ENCODE data around the gene SLC23A2. TPM values are rescaled to one million over a fixed set of nuclear protein-coding genes. Genes with fewer than 3 reads are reported as not detected.
"Not testable (repeated sequence)": the region's sequence is repeated elsewhere in the genome, so short reads cannot be mapped to it uniquely, and the experiment has no call there.

Gene SLC23A2
- total and polyA plus RNA-seq, 2 donors: 5.7 to 8.6 TPM

DNA sequence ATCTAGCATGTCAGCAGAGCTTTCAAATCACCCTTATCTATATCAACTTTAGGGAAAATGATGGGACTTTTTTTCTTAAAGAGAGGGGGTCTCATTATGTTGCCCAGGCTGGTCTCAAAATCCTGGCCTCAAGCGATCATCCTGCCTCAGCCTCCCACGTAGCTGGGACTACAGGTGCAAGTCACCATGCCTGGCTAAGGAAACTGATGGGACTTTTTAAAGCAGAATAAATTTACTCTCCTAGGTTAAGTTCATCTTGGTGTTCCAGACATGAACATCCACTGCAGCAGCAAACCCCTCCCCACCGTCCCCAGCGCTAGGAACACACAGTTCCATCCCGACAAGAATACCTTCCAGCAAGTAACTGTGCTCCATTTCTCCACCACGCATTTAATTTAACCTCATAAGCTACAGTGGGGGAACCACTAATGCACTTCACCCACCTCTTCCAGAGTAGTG lies 64.9 kb downstream of the SLC23A2 start:
- Histone ChIP-seq H3K4me1 (ENCODE audit: control insufficient read depth in 2 of 2, insufficient read depth in 2 of 2, low read length in 2 of 2) (no peaks in the 10 kb centered on the region), H3K9me3 (ENCODE audit: control insufficient read depth in 2 of 2, insufficient read depth in 1 of 2, low read length in 1 of 2) (no peaks in the 10 kb centered on the region), H3K27me3 (ENCODE audit: control insufficient read depth in 2 of 2, insufficient read depth in 1 of 2, low read length in 1 of 2) (no peaks in the 10 kb centered on the region), H3K36me3 (ENCODE audit: control insufficient read depth in 2 of 2, insufficient read depth in 2 of 2, low read length in 1 of 2) (peaks cover 6 to 7% of the 10 kb centered on the region in 2 donors), H3K4me3 (ENCODE audit: low read length in 2 of 2) (no peak overlapping the region), H3K27ac (ENCODE audit: low read depth in 1 of 2, low read length in 1 of 2) (no peak overlapping the region)
- no peak for DNase-seq (ENCODE audit: low read depth in 6 of 9, low spot score in 9 of 9)
- over 99% methylated on average over 6 of the region's 6 CpGs for WGBS

GRCh38 chr20:4932061-4932460 lies 69.2 kb downstream of the SLC23A2 start:
- DNase-seq (ENCODE audit: low read depth in 6 of 9, low spot score in 9 of 9): no peak
- Histone ChIP-seq H3K9me3 (ENCODE audit: control insufficient read depth in 2 of 2, insufficient read depth in 1 of 2, low read length in 1 of 2) (no peaks in the 10 kb centered on the region), H3K4me3 (ENCODE audit: low read length in 2 of 2) (no peak overlapping the region), H3K4me1 (ENCODE audit: control insufficient read depth in 2 of 2, insufficient read depth in 2 of 2, low read length in 2 of 2) (no peaks in the 10 kb centered on the region), H3K27me3 (ENCODE audit: control insufficient read depth in 2 of 2, insufficient read depth in 1 of 2, low read length in 1 of 2) (no peaks in the 10 kb centered on the region), H3K27ac (ENCODE audit: low read depth in 1 of 2, low read length in 1 of 2) (no peak overlapping the region), H3K36me3 (ENCODE audit: control insufficient read depth in 2 of 2, insufficient read depth in 2 of 2, low read length in 1 of 2) (peaks cover 11 to 19% of the 10 kb centered on the region in 2 donors)
- 95% methylated on average over 2 of the region's 2 CpGs for WGBS

- WGBS: 97% methylated on average over 5 of the region's 5 CpGs
- H3K27me3 ChIP-seq (ENCODE audit: control insufficient read depth in 2 of 2, insufficient read depth in 1 of 2, low read length in 1 of 2): no peaks in the 10 kb centered on the region
- peaks cover 11 to 17% of the 10 kb centered on the region in 2 donors for H3K36me3 ChIP-seq (ENCODE audit: control insufficient read depth in 2 of 2, insufficient read depth in 2 of 2, low read length in 1 of 2)
- no peak for DNase-seq (ENCODE audit: low read depth in 6 of 9, low spot score in 9 of 9)
- no peak overlapping the region for H3K4me3 ChIP-seq (ENCODE audit: low read length in 2 of 2)
- H3K27ac ChIP-seq (ENCODE audit: low read depth in 1 of 2, low read length in 1 of 2): no peak overlapping the region
- no peaks in the 10 kb centered on the region for H3K4me1 ChIP-seq (ENCODE audit: control insufficient read depth in 2 of 2, insufficient read depth in 2 of 2, low read length in 2 of 2)
- H3K9me3 ChIP-seq (ENCODE audit: control insufficient read depth in 2 of 2, insufficient read depth in 1 of 2, low read length in 1 of 2): no peaks in the 10 kb centered on the region
Measured at GRCh38 chr20:4929686-4930397, 71.5 kb downstream of the SLC23A2 start.

GRCh38 chr20:4926531-4927156 lies 74.7 kb downstream of the SLC23A2 start:
- no peak for DNase-seq (ENCODE audit: low read depth in 6 of 9, low spot score in 9 of 9)
- H3K9me3 ChIP-seq (ENCODE audit: control insufficient read depth in 2 of 2, insufficient read depth in 1 of 2, low read length in 1 of 2): no peaks in the 10 kb centered on the region
- H3K36me3 ChIP-seq (ENCODE audit: control insufficient read depth in 2 of 2, insufficient read depth in 2 of 2, low read length in 1 of 2): peaks cover 7 to 14% of the 10 kb centered on the region in 2 donors
- H3K27me3 ChIP-seq (ENCODE audit: control insufficient read depth in 2 of 2, insufficient read depth in 1 of 2, low read length in 1 of 2): no peaks in the 10 kb centered on the region
- no peak overlapping the region for H3K27ac ChIP-seq (ENCODE audit: low read depth in 1 of 2, low read length in 1 of 2)
- WGBS: 87% methylated on average over 6 of the region's 6 CpGs
- H3K4me1 ChIP-seq (ENCODE audit: control insufficient read depth in 2 of 2, insufficient read depth in 2 of 2, low read length in 2 of 2): no peaks in the 10 kb centered on the region
- no peak overlapping the region for H3K4me3 ChIP-seq (ENCODE audit: low read length in 2 of 2)

- H3K9me3 ChIP-seq (ENCODE audit: control insufficient read depth in 2 of 2, insufficient read depth in 1 of 2, low read length in 1 of 2): no peaks in the 10 kb centered on the region
- 82% methylated on average over 15 of the region's 15 CpGs for WGBS
- no peaks in the 10 kb centered on the region for H3K4me1 ChIP-seq (ENCODE audit: control insufficient read depth in 2 of 2, insufficient read depth in 2 of 2, low read length in 2 of 2)
- H3K36me3 ChIP-seq (ENCODE audit: control insufficient read depth in 2 of 2, insufficient read depth in 2 of 2, low read length in 1 of 2): peaks cover under 1 to 8% of the 10 kb centered on the region in 2 donors
- H3K27me3 ChIP-seq (ENCODE audit: control insufficient read depth in 2 of 2, insufficient read depth in 1 of 2, low read length in 1 of 2): no peaks in the 10 kb centered on the region
- H3K4me3 ChIP-seq (ENCODE audit: low read length in 2 of 2): no peak overlapping the region
- DNase-seq (ENCODE audit: low read depth in 6 of 9, low spot score in 9 of 9): no peak
- no peak overlapping the region for H3K27ac ChIP-seq (ENCODE audit: low read depth in 1 of 2, low read length in 1 of 2)
Measured at GRCh38 chr20:4925842-4926530, 75.3 kb downstream of the SLC23A2 start.

- WGBS: 100% methylated on average over 2 of the region's 2 CpGs
Measured at GRCh38 chr20:4924446-4924845, 76.9 kb downstream of the SLC23A2 start.

GRCh38 chr20:4924032-4924431 lies 77.3 kb downstream of the SLC23A2 start:
- DNase-seq (ENCODE audit: low read depth in 6 of 9, low spot score in 9 of 9): no peak
- H3K36me3 ChIP-seq (ENCODE audit: control insufficient read depth in 2 of 2, insufficient read depth in 2 of 2, low read length in 1 of 2): peaks cover 0 to 9% of the 10 kb centered on the region in 2 donors
- H3K4me3 ChIP-seq (ENCODE audit: low read length in 2 of 2): no peak overlapping the region
- H3K27me3 ChIP-seq (ENCODE audit: control insufficient read depth in 2 of 2, insufficient read depth in 1 of 2, low read length in 1 of 2): no peaks in the 10 kb centered on the region
- H3K4me1 ChIP-seq (ENCODE audit: control insufficient read depth in 2 of 2, insufficient read depth in 2 of 2, low read length in 2 of 2): no peaks in the 10 kb centered on the region
- WGBS: over 99% methylated on average over 6 of the region's 6 CpGs
- no peak overlapping the region for H3K27ac ChIP-seq (ENCODE audit: low read depth in 1 of 2, low read length in 1 of 2)
- no peaks in the 10 kb centered on the region for H3K9me3 ChIP-seq (ENCODE audit: control insufficient read depth in 2 of 2, insufficient read depth in 1 of 2, low read length in 1 of 2)

More at GRCh38 chr20:4924446-4924845, 76.9 kb downstream of the SLC23A2 start:
- no peaks in the 10 kb centered on the region for H3K27me3 ChIP-seq (ENCODE audit: control insufficient read depth in 2 of 2, insufficient read depth in 1 of 2, low read length in 1 of 2)
- H3K4me3 ChIP-seq (ENCODE audit: low read length in 2 of 2): no peak overlapping the region
- H3K9me3 ChIP-seq (ENCODE audit: control insufficient read depth in 2 of 2, insufficient read depth in 1 of 2, low read length in 1 of 2): no peaks in the 10 kb centered on the region
- H3K4me1 ChIP-seq (ENCODE audit: control insufficient read depth in 2 of 2, insufficient read depth in 2 of 2, low read length in 2 of 2): no peaks in the 10 kb centered on the region
- H3K27ac ChIP-seq (ENCODE audit: low read depth in 1 of 2, low read length in 1 of 2): no peak overlapping the region
- peaks cover 0 to 6% of the 10 kb centered on the region in 2 donors for H3K36me3 ChIP-seq (ENCODE audit: control insufficient read depth in 2 of 2, insufficient read depth in 2 of 2, low read length in 1 of 2)
- no peak for DNase-seq (ENCODE audit: low read depth in 6 of 9, low spot score in 9 of 9)

- Histone ChIP-seq H3K27me3 (ENCODE audit: control insufficient read depth in 2 of 2, insufficient read depth in 1 of 2, low read length in 1 of 2) (no peaks in the 10 kb centered on the region), H3K4me3 (ENCODE audit: low read length in 2 of 2) (no peak overlapping the region), H3K4me1 (ENCODE audit: control insufficient read depth in 2 of 2, insufficient read depth in 2 of 2, low read length in 2 of 2) (no peaks in the 10 kb centered on the region), H3K9me3 (ENCODE audit: control insufficient read depth in 2 of 2, insufficient read depth in 1 of 2, low read length in 1 of 2) (no peaks in the 10 kb centered on the region), H3K36me3 (ENCODE audit: control insufficient read depth in 2 of 2, insufficient read depth in 2 of 2, low read length in 1 of 2) (peaks cover 0 to 6% of the 10 kb centered on the region in 2 donors), H3K27ac (ENCODE audit: low read depth in 1 of 2, low read length in 1 of 2) (no peak overlapping the region)
- no peak for DNase-seq (ENCODE audit: low read depth in 6 of 9, low spot score in 9 of 9)
- 97% methylated on average over 4 of the region's 4 CpGs for whole genome bisulfite sequencing
Measured at GRCh38 chr20:4922186-4922585, 79.1 kb downstream of the SLC23A2 start.

DNA sequence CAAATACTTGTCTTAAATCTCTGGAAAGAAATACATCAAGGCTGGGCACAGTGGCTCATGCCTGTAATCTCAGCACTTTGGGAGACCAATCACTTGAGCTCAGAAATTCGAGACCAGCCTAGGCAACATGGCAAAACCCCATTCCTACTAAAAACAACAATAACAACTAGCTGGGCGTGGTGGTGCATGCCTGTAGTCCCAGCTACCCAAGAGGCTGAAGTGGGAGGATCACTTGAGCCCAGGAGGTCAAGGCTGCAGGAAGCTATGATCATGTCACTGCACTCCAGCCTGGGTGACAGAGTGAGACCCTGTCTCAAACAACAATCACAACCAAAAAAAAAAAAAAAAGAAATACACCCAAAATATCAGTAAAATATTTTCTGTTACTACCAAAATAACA lies 80.0 kb downstream of the SLC23A2 start:
- not testable (repeated sequence) for DNase-seq (ENCODE audit: low read depth in 6 of 9, low spot score in 9 of 9); H3K27me3 ChIP-seq (ENCODE audit: control insufficient read depth in 2 of 2, insufficient read depth in 1 of 2, low read length in 1 of 2); H3K27ac ChIP-seq (ENCODE audit: low read depth in 1 of 2, low read length in 1 of 2); H3K4me1 ChIP-seq (ENCODE audit: control insufficient read depth in 2 of 2, insufficient read depth in 2 of 2, low read length in 2 of 2); H3K4me3 ChIP-seq (ENCODE audit: low read length in 2 of 2); H3K9me3 ChIP-seq (ENCODE audit: control insufficient read depth in 2 of 2, insufficient read depth in 1 of 2, low read length in 1 of 2); H3K36me3 ChIP-seq (ENCODE audit: control insufficient read depth in 2 of 2, insufficient read depth in 2 of 2, low read length in 1 of 2)
- WGBS: 94% methylated on average over 2 of the region's 2 CpGs

Data from thymus (tissue), 11 donors.